Measurements from ENCODE around the gene ACP7. TPM values are rescaled to one million over a fixed set of nuclear protein-coding genes. Genes with fewer than 3 reads are reported as not detected.

The ACP7 gene
- total RNA-seq, 1 donor from 2014 or later, result not detected

DNA sequence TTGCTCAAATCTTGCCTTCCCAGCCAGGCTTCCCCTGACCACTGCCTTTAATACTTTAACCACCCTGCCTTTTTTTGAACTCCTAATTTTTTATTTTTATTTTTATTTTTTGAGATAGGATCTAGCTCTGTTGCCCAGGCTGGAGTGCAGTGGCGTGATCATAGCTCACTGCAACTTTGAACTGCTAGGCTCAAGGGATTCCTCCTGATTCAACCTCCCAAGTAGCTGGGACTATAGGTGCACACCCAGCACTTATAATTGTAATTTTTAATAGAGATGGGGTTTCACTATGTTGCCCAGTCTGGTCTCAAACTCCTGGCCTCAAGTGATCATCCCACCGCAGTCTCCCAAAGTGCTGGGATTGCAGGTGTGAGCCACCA, 30.1 kb upstream of the ACP7 start:
- no peaks in the 10 kb centered on the region for H3K4me1 Mint-ChIP-seq
- no peaks in the 10 kb centered on the region for H3K36me3 Mint-ChIP-seq
- H3K9me3 Mint-ChIP-seq, result peaks cover 5% of the 10 kb centered on the region
- peaks cover 7% of the 10 kb centered on the region for H3K27me3 Mint-ChIP-seq (ENCODE audit: low read depth)
- H3K27ac Mint-ChIP-seq, result no peak overlapping the region
- TF ChIP-seq, protein P1, sequence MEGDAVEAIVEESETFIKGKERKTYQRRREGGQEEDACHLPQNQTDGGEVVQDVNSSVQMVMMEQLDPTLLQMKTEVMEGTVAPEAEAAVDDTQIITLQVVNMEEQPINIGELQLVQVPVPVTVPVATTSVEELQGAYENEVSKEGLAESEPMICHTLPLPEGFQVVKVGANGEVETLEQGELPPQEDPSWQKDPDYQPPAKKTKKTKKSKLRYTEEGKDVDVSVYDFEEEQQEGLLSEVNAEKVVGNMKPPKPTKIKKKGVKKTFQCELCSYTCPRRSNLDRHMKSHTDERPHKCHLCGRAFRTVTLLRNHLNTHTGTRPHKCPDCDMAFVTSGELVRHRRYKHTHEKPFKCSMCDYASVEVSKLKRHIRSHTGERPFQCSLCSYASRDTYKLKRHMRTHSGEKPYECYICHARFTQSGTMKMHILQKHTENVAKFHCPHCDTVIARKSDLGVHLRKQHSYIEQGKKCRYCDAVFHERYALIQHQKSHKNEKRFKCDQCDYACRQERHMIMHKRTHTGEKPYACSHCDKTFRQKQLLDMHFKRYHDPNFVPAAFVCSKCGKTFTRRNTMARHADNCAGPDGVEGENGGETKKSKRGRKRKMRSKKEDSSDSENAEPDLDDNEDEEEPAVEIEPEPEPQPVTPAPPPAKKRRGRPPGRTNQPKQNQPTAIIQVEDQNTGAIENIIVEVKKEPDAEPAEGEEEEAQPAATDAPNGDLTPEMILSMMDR (IDR thresholded peaks at IDR 0.05; ENCODE audit: unreplicated experiment), result no peak
- no peak for DNase-seq (ENCODE audit: low spot score in 2 of 2, unreplicated experiment in 2 of 2)
- no peak overlapping the region for H3K4me3 Mint-ChIP-seq

DNA sequence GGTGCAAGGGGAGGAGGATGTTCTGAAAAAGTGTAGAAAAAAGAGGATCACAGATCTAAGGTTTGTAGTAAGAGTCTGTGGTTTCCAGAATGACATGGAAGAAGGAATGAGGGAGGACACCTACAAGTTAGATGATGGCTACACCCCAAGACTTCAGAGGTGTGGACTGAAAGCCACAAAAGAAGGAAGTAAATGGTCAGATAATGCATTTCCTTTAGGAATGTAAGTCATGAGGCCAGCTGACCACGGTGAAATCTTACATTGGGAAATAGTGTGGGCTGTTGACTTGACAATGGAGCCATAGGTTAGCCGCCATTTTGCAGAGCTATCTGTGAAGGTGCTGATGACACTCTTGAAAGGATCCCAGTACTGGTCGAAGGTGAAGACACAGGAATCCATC, 26.6 kb upstream of the ACP7 start:
- DNase-seq (ENCODE audit: low spot score in 2 of 2, unreplicated experiment in 2 of 2), result no peak
- no peaks in the 10 kb centered on the region for H3K36me3 Mint-ChIP-seq
- TF ChIP-seq, protein P1 (IDR thresholded peaks at IDR 0.05; ENCODE audit: unreplicated experiment), result no peak
- peaks cover 5% of the 10 kb centered on the region for H3K9me3 Mint-ChIP-seq
- H3K4me1 Mint-ChIP-seq, result no peaks in the 10 kb centered on the region
- peaks cover 13% of the 10 kb centered on the region for H3K27me3 Mint-ChIP-seq (ENCODE audit: low read depth)
- no peak overlapping the region for H3K27ac Mint-ChIP-seq
- no peak overlapping the region for H3K4me3 Mint-ChIP-seq

DNA sequence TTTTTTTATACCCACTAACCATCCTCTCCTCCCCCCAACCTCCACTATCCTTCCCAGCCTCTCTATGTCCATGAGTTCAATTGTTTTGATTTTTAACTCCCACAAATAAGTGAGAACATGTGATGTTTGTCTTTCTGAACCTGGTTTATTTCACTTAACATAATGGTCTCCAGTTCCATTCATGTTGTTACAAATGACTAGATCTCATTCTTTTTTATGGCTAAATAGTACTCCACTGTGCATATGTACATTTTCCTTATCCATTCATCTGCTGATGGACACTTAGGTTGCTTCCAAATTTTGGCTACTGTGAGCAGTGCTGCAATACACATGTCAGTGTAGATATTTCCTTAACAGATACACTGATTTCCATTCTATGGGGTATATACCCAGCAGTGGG, 24.9 kb upstream of the ACP7 start:
- Mint-ChIP-seq H3K4me3 (no peak overlapping the region), H3K27me3 (ENCODE audit: low read depth) (peaks cover 11% of the 10 kb centered on the region), H3K9me3 (peaks cover 5% of the 10 kb centered on the region), H3K4me1 (no peaks in the 10 kb centered on the region), H3K27ac (no peak overlapping the region), H3K36me3 (no peaks in the 10 kb centered on the region)
- no peak for DNase-seq (ENCODE audit: low spot score in 2 of 2, unreplicated experiment in 2 of 2)
- TF ChIP-seq, protein P1 (IDR thresholded peaks at IDR 0.05; ENCODE audit: unreplicated experiment), result no peak

DNA sequence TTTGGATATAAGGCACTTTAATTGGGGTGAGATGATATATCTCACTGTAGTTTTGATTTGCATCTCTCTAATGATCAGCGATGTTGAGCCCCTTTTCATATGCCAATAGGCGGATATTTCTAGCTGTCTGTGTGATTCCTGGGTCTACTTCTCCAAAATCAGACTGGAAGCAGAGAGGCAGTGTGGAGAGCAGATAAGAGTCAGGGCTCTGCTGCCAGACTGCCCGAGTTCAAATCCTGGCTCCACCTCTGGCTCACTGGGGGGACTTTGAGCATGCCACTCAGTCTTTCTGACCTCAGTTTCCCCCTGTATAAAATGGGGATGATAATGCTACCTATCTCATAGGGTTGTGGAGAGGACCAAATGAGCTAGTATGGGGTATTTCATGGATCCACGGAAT, 24.0 kb upstream of the ACP7 start:
- H3K27ac Mint-ChIP-seq, result no peak overlapping the region
- no peaks in the 10 kb centered on the region for H3K36me3 Mint-ChIP-seq
- no peak overlapping the region for H3K4me3 Mint-ChIP-seq
- H3K27me3 Mint-ChIP-seq (ENCODE audit: low read depth), result peaks cover 11% of the 10 kb centered on the region
- DNase-seq (ENCODE audit: low spot score in 2 of 2, unreplicated experiment in 2 of 2), result no peak
- no peaks in the 10 kb centered on the region for H3K9me3 Mint-ChIP-seq
- no peaks in the 10 kb centered on the region for H3K4me1 Mint-ChIP-seq
- TF ChIP-seq, protein P1 (IDR thresholded peaks at IDR 0.05; ENCODE audit: unreplicated experiment), result no peak

DNA sequence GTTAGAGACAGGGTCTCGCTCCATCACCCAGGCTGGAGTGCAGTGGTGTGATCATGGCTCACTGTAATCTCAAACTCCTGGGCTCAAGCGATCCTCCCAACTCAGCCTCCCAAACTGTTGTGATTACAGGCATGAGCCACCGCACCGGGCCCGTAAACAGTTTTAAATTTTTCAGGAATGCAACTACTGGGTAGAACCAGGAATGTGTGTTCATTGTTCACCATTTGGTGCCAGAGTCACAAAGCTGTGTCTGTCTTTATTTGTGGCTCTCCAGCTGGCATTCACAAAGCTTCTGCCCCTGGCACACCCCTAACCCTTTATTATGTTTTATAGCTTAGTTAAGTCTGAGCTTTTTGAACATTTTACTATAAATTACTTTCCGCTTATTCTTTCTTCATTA, 19.8 kb upstream of the ACP7 start:
- no peak for DNase-seq (ENCODE audit: low spot score in 2 of 2, unreplicated experiment in 2 of 2)

More for the DNA sequence above, 19.8 kb upstream of the ACP7 start:
- Mint-ChIP-seq H3K27me3 (ENCODE audit: low read depth) (peaks cover 17% of the 10 kb centered on the region), H3K4me1 (no peaks in the 10 kb centered on the region), H3K27ac (no peak overlapping the region), H3K9me3 (peaks cover 4% of the 10 kb centered on the region), H3K36me3 (no peaks in the 10 kb centered on the region), H3K4me3 (no peak overlapping the region)
- TF ChIP-seq, protein P1 (IDR thresholded peaks at IDR 0.05; ENCODE audit: unreplicated experiment), result no peak
